ENCODE data around the gene OXT. TPM values are rescaled to one million over a fixed set of nuclear protein-coding genes. Genes with fewer than 3 reads are reported as not detected.

OXT gene
- total and polyA plus RNA-seq, 2 of the 13 experiments (the other 11 are each of a cell fraction or from before 2014, with no cell fraction given) = not detected

DNA sequence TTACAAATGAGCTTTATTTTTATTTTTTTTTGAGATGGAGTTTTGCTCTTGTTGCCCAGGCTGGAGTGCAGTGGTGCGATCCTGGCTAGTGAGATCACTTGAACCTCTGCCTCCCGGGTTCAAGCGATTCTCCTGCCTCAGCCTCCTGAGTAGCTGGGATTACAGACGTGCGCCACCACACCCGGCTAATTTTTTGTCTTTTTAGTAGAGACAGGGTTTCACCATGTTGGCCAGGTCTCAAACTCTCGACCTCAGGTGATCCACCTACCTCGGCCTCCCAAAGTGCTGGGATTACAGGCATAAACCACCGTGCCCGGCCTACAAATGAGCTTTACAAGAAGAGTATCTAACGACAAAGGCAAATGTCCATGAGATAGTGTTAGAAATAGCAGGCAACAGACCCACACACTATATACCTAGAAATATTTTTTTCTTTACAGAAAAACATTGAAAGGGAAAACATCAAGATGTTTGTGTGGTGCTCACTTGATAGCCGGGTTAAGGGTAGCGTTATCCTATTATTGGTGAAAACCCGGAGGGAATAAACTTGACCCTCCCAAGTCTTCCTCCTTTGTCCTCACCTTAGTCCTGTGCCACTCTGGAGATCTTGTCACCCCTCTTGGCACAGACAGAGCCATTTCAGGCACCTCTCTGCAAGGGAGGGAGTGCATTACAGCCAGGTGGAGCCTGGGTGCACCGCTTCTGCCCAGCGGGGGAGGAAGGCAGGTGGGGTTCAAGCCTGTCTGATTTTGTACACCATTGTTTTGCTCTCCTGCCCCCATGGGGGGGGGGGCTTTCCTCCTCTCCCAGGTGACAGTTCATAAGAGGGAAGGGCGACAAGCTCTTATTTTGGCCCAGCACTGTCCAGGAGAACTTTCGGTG lies 34.1 kb downstream of the OXT start (continued):
- TF ChIP-seq, protein P1, sequence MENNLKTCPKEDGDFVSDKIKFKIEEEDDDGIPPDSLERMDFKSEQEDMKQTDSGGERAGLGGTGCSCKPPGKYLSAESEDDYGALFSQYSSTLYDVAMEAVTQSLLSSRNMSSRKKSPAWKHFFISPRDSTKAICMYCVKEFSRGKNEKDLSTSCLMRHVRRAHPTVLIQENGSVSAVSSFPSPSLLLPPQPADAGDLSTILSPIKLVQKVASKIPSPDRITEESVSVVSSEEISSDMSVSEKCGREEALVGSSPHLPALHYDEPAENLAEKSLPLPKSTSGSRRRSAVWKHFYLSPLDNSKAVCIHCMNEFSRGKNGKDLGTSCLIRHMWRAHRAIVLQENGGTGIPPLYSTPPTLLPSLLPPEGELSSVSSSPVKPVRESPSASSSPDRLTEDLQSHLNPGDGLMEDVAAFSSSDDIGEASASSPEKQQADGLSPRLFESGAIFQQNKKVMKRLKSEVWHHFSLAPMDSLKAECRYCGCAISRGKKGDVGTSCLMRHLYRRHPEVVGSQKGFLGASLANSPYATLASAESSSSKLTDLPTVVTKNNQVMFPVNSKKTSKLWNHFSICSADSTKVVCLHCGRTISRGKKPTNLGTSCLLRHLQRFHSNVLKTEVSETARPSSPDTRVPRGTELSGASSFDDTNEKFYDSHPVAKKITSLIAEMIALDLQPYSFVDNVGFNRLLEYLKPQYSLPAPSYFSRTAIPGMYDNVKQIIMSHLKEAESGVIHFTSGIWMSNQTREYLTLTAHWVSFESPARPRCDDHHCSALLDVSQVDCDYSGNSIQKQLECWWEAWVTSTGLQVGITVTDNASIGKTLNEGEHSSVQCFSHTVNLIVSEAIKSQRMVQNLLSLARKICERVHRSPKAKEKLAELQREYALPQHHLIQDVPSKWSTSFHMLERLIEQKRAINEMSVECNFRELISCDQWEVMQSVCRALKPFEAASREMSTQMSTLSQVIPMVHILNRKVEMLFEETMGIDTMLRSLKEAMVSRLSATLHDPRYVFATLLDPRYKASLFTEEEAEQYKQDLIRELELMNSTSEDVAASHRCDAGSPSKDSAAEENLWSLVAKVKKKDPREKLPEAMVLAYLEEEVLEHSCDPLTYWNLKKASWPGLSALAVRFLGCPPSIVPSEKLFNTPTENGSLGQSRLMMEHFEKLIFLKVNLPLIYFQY (CRISPR knock-in tag; IDR thresholded peaks at IDR 0.05; ENCODE audit: borderline replicate concordance) = no peak
- 0 out of 2 replicates have a peak, but pooled peaks have one; percentile 64 for TF ChIP-seq ZNF703 (CRISPR knock-in tag; IDR thresholded peaks at IDR 0.05; ENCODE audit: borderline replicate concordance)
- TF ChIP-seq, protein P2, sequence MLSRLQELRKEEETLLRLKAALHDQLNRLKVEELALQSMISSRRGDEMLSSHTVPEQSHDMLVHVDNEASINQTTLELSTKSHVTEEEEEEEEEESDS (CRISPR knock-in tag; IDR thresholded peaks at IDR 0.05; ENCODE audit: borderline replicate concordance) = no peak
- TF ChIP-seq, protein P3, sequence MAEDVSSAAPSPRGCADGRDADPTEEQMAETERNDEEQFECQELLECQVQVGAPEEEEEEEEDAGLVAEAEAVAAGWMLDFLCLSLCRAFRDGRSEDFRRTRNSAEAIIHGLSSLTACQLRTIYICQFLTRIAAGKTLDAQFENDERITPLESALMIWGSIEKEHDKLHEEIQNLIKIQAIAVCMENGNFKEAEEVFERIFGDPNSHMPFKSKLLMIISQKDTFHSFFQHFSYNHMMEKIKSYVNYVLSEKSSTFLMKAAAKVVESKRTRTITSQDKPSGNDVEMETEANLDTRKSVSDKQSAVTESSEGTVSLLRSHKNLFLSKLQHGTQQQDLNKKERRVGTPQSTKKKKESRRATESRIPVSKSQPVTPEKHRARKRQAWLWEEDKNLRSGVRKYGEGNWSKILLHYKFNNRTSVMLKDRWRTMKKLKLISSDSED (CRISPR knock-in tag; IDR thresholded peaks at IDR 0.05) = 0 out of 2 replicates have a peak, but pooled peaks have one; percentile 73
- TF ChIP-seq ZNF12 (CRISPR knock-in tag; IDR thresholded peaks at IDR 0.05) = no peak
- TF ChIP-seq SUZ12 (IDR thresholded peaks at IDR 0.05; ENCODE audit: low read depth, low read length) = no peak
- TF ChIP-seq SMARCE1 (IDR thresholded peaks at IDR 0.05; ENCODE audit: borderline replicate concordance) = no peak
- no peak for TF ChIP-seq ZNF264 (CRISPR knock-in tag; IDR thresholded peaks at IDR 0.05)
- TF ChIP-seq PTBP1 (IDR thresholded peaks at IDR 0.05; ENCODE audit: low read depth, low read length, poor library complexity, severe bottlenecking) = no peak
- TF ChIP-seq, protein P4, sequence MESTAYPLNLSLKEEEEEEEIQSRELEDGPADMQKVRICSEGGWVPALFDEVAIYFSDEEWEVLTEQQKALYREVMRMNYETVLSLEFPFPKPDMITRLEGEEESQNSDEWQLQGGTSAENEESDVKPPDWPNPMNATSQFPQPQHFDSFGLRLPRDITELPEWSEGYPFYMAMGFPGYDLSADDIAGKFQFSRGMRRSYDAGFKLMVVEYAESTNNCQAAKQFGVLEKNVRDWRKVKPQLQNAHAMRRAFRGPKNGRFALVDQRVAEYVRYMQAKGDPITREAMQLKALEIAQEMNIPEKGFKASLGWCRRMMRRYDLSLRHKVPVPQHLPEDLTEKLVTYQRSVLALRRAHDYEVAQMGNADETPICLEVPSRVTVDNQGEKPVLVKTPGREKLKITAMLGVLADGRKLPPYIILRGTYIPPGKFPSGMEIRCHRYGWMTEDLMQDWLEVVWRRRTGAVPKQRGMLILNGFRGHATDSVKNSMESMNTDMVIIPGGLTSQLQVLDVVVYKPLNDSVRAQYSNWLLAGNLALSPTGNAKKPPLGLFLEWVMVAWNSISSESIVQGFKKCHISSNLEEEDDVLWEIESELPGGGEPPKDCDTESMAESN (CRISPR knock-in tag; conservative IDR thresholded peaks at IDR 0.05) = no peak
- TF ChIP-seq ZSCAN30 (CRISPR knock-in tag; IDR thresholded peaks at IDR 0.05) = no peak
- 0 out of 2 replicates have a peak, but pooled peaks have one; percentile 57 for TF ChIP-seq ZNF333 (CRISPR knock-in tag; IDR thresholded peaks at IDR 0.05; ENCODE audit: borderline replicate concordance)
- no peak for TF ChIP-seq ETV5 (CRISPR knock-in tag; IDR thresholded peaks at IDR 0.05; ENCODE audit: borderline replicate concordance)
- TF ChIP-seq CEBPG (CRISPR knock-in tag; IDR thresholded peaks at IDR 0.05) = no peak
- TF ChIP-seq POGZ (CRISPR knock-in tag; IDR thresholded peaks at IDR 0.05) = peak; percentile 21; the same call in 1 of the 2 replicates
- TF ChIP-seq, protein P5, sequence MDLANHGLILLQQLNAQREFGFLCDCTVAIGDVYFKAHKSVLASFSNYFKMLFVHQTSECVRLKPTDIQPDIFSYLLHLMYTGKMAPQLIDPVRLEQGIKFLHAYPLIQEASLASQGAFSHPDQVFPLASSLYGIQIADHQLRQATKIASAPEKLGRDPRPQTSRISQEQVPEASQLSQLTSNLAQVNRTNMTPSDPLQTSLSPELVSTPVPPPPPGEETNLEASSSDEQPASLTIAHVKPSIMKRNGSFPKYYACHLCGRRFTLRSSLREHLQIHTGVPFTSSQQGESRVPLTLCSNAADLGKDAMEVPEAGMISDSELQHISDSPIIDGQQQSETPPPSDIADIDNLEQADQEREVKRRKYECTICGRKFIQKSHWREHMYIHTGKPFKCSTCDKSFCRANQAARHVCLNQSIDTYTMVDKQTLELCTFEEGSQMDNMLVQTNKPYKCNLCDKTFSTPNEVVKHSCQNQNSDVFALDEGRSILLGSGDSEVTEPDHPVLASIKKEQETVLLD (CRISPR knock-in tag; IDR thresholded peaks at IDR 0.05; ENCODE audit: low read depth) = no peak
- TF ChIP-seq KLF12 (CRISPR knock-in tag; IDR thresholded peaks at IDR 0.05; ENCODE audit: borderline replicate concordance) = no peak
- TF ChIP-seq, protein P6, sequence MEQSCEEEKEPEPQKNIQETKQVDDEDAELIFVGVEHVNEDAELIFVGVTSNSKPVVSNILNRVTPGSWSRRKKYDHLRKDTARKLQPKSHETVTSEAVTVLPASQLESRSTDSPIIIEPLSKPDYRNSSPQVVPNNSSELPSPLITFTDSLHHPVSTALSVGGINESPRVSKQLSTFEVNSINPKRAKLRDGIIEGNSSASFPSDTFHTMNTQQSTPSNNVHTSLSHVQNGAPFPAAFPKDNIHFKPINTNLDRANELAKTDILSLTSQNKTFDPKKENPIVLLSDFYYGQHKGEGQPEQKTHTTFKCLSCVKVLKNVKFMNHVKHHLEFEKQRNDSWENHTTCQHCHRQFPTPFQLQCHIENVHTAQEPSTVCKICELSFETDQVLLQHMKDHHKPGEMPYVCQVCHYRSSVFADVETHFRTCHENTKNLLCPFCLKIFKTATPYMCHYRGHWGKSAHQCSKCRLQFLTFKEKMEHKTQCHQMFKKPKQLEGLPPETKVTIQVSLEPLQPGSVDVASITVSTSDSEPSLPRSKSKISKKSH (CRISPR knock-in tag; IDR thresholded peaks at IDR 0.05; ENCODE audit: borderline replicate concordance) = no peak
